ENCODE measurements around the gene C21orf58.
"Not testable (repeated sequence)": the region's sequence is repeated elsewhere in the genome, so short reads cannot be mapped to it uniquely, and the experiment has no call there.

The C21orf58 gene

GRCh38 chr21:46323710-46324389, at the start of gene C21orf58, which contains the start of gene PCNT:
Gene C21orf58 (minus strand): TSS chr21:46323870. CDS start chr21:46322738, 1,132 bp downstream.
Gene PCNT (plus strand): TSS chr21:46324156. CDS start chr21:46324229, 73 bp downstream.
- peak; percentile 98 for DNase-seq

GRCh38 chr21:46372947-46373346, 49.3 kb upstream of the C21orf58 start:
- DNase-seq, result not testable (repeated sequence)

GRCh38 chr21:46372014-46372485, 48.4 kb upstream of the C21orf58 start:
- no peak for DNase-seq

GRCh38 chr21:46371204-46372013, 47.7 kb upstream of the C21orf58 start:
- no peak for DNase-seq

GRCh38 chr21:46369520-46370235, 46.0 kb upstream of the C21orf58 start:
- peak; percentile 47 for DNase-seq

GRCh38 chr21:46368533-46369285, 45.0 kb upstream of the C21orf58 start:
- DNase-seq, result peak; percentile 37

GRCh38 chr21:46366966-46367365, 43.3 kb upstream of the C21orf58 start:
- DNase-seq, result no peak

- no peak for DNase-seq
These were observed 42.9 kb upstream of the C21orf58 start for GRCh38 chr21:46366561-46366960.

- no peak for DNase-seq
These were observed 42.4 kb upstream of the C21orf58 start for GRCh38 chr21:46366091-46366490.

GRCh38 chr21:46363698-46364097, 40.0 kb upstream of the C21orf58 start:
- no peak for DNase-seq

GRCh38 chr21:46362946-46363345, 39.3 kb upstream of the C21orf58 start:
- DNase-seq, result no peak

GRCh38 chr21:46361935-46362334, 38.3 kb upstream of the C21orf58 start:
- DNase-seq, result no peak

- no peak for DNase-seq
These were observed 37.5 kb upstream of the C21orf58 start for GRCh38 chr21:46361176-46361575.

- DNase-seq, result no peak
These were observed 34.2 kb upstream of the C21orf58 start for GRCh38 chr21:46357684-46358425.

GRCh38 chr21:46357335-46357604, 33.6 kb upstream of the C21orf58 start:
- DNase-seq, result no peak

- DNase-seq, result no peak
These were observed 33.0 kb upstream of the C21orf58 start for GRCh38 chr21:46356494-46357334.

- DNase-seq, result no peak
These were observed 32.3 kb upstream of the C21orf58 start for GRCh38 chr21:46356005-46356338.

GRCh38 chr21:46355161-46356004, 31.7 kb upstream of the C21orf58 start:
- DNase-seq, result no peak

- DNase-seq, result no peak
These were observed 30.8 kb upstream of the C21orf58 start for GRCh38 chr21:46354518-46354917.

GRCh38 chr21:46354046-46354445, 30.4 kb upstream of the C21orf58 start:
- DNase-seq, result no peak
